Heart left ventricle (tissue), 16 donors: ENCODE results near the gene WSCD2. TPM values are rescaled to one million over a fixed set of nuclear protein-coding genes. Genes with fewer than 3 reads are reported as not detected.

Experiments
- ATAC-seq, 4 donors: fragments of 200-7000 bp; cut with Tn5 transposase; one replicate each; pipeline ENCODE4 v1.9.1; 2020 to 2022; ENCODE audit warnings: moderate library complexity in 4 of 4, mild to moderate bottlenecking in 3 of 4, moderate number of reproducible peaks in 1 of 4
- DNase-seq, 5 donors: peaks; one replicate each; pipeline ENCODE4 v3.0.0-alpha.2; 2020
- H3K27ac ChIP-seq, 12 donors: fragments of 200-600 bp; sonication (generic) in 4 of 12; one replicate each; pipeline versions ENCODE4 v1.5.0 to v1.8.0; 2016 to 2022; ENCODE audit warnings: mild to moderate bottlenecking in 2 of 12
- H3K27me3 ChIP-seq, 9 donors: fragments of 200-600 bp; sonication (generic) in 2 of 9; one replicate each; pipeline versions ENCODE4 v1.5.1 to v1.8.0; 2016 to 2022; ENCODE audit warnings: mild to moderate bottlenecking in 3 of 9
- H3K36me3 ChIP-seq, 9 donors: fragments of 200-600 bp; sonication (generic) in 2 of 9; one replicate each; pipeline versions ENCODE4 v1.5.0 to v1.8.0; 2018 to 2022; ENCODE audit warnings: mild to moderate bottlenecking in 2 of 9
- H3K4me1 ChIP-seq, 12 donors: fragments of 200-600 bp; sonication (generic) in 4 of 12; one replicate each; pipeline versions ENCODE4 v1.5.0 to v1.8.0; 2016 to 2022; ENCODE audit warnings: mild to moderate bottlenecking in 3 of 12
- H3K4me3 ChIP-seq, 12 donors: fragments of 200-600 bp; sonication (generic) in 4 of 12; one replicate each; pipeline versions ENCODE4 v1.5.0 to v1.8.0; 2017 to 2022; ENCODE audit warnings: mild to moderate bottlenecking in 9 of 12, moderate library complexity in 4 of 12
- H3K9me3 ChIP-seq, 12 donors: fragments of 200-600 bp; sonication (generic) in 4 of 12; one replicate each; pipeline versions ENCODE4 v1.5.0 to v1.8.0; 2016 to 2022; ENCODE audit warnings: mild to moderate bottlenecking in 1 of 12
- POLR2A ChIP-seq, 2 donors: fragments of 450-650 bp; IDR thresholded peaks; one replicate each; pipeline ENCODE4 v1.6.1; 2017; ENCODE audit warnings: antibody characterized with exemption in 2 of 2, mild to moderate bottlenecking in 2 of 2, moderate library complexity in 2 of 2
- WGBS, 4 donors: extraction: QIAGEN DNeasy Blood & Tissue Kit in 2 of 4; methylation state at CpG; one replicate each; pipeline versions ENCODE4 v1.1.5 to v1.1.7; 2013 to 2018; 5-methylcytosine and 5-hydroxymethylcytosine counted together
- intact Hi-C, 10 donors: fragments of 100-400 bp; cut with DNase I; formaldehyde crosslinking; loops; one replicate each; pipeline versions ENCODE4 v1.11.1 to v1.14.2; 2022
- polyA plus RNA-seq, 2 donors: library from polyadenylated mRNA; stranded (reverse); fragments of 200-250 nt; gene quantifications; one replicate each; pipeline ENCODE4 v1.2.3, GENCODE V29; 2013
- total RNA-seq, 9 donors: library from RNA; depleted of rRNA in 2 of 9; stranded (reverse); fragments of >200 nt in 2 of 9; fragmentation: NEBNext Ultra II Directional in 3 of 9; extraction: Animal tissue kit (Norgen Biotek cat#: 25700) in 3 of 9; gene quantifications; one replicate each; pipeline versions ENCODE4 v1.1.0 to v1.2.4, GENCODE V29; 2016 to 2023
- TF ChIP-seq, protein P1 (sequence below), 12 donors: fragments of 200-600 bp; sonication (generic) in 4 of 12; IDR thresholded peaks; one replicate each; pipeline versions ENCODE4 v1.5.0 to v1.8.0; 2018 to 2022; ENCODE audit warnings: antibody characterized with exemption in 12 of 12, mild to moderate bottlenecking in 5 of 12
- donor health status: ischemic (EF 13 %, LVEDD 7.1; RV severe dilation, severe dysfunction).
- donor health status: healthy with polysubstance abuse.
- donor health status: DM: no; HTN: yes; CAD: no.
- donor health status: DM: no; HTN: no; CAD: no.
- donor health status: ischemic (EF 25% LVEDD 6.9; RV normal size, moderate dysfunction).
- donor health status: ischemic (EF 25% LVEDD 5.7; RV mildly dilated, moderate dysfunction).
- donor health status: healthy.
- donor health status: DM: yes; HTN: yes; CAD: no.
- donor health status: ischemic (EF 35%, LVEDD 5.7; RV mildly dilated, moderate dysfunction).
- donor health status: nonischemic (EF 11% LVEDD 7.7; RV severe dilation, severe dysfunction).
- donor health status: DM: yes; HTN: yes; CAD: no.
- donor health status: PGD.
- donor health status: ischemic (EF 29% LVEDD 5.4; RV normal size, mild dysfunction).
- donor health status: nonischemic (EF 23%, LVEDD 6.1; RV moderate dilation, normal function).

The WSCD2 gene
- total and polyA plus RNA-seq, 11 donors = 0.07 to 2.5 (median 0.49) TPM; not detected in 3

DNA sequence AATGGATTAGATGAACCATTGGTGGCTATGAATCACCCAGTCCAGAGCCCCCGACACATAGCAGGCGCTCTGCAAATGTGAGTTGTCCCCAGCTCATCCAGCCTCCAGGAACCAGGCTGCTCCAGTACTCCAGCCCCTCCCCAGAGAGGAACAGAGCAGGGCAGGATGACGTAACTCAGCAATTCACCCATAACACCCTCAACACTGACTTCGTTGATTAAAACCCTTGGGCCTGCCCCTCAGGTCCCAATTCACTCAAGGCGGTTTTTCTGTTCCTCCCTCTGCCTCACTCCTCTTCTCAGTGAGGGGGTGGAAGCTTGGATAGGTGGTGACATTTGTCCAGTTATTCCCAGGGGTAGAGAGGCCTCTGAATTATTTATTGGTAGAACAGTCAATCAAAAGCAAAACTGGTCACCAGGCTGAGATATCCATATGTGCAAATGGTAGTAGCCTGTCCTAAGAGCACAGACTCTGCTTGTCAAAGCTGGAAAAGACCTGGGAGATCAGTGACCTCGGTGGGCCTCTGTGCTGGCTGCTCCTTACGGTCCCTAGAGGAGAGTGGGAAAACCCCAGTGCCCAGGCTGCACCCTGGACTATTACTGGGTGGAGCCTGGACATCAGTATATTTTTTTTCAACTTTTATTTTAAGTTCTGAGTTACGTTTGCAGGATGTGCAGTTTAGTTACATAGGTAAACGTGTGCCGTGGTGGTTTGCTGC is 113.1 kb downstream of the WSCD2 start:
- TF ChIP-seq, protein P1, sequence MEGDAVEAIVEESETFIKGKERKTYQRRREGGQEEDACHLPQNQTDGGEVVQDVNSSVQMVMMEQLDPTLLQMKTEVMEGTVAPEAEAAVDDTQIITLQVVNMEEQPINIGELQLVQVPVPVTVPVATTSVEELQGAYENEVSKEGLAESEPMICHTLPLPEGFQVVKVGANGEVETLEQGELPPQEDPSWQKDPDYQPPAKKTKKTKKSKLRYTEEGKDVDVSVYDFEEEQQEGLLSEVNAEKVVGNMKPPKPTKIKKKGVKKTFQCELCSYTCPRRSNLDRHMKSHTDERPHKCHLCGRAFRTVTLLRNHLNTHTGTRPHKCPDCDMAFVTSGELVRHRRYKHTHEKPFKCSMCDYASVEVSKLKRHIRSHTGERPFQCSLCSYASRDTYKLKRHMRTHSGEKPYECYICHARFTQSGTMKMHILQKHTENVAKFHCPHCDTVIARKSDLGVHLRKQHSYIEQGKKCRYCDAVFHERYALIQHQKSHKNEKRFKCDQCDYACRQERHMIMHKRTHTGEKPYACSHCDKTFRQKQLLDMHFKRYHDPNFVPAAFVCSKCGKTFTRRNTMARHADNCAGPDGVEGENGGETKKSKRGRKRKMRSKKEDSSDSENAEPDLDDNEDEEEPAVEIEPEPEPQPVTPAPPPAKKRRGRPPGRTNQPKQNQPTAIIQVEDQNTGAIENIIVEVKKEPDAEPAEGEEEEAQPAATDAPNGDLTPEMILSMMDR (IDR thresholded peaks at IDR 0.05) = no peak
- TF ChIP-seq POLR2A (IDR thresholded peaks at IDR 0.05) = no peak
- Histone ChIP-seq H3K4me1 (no peaks in the 10 kb centered on the region), H3K4me3 (no peak overlapping the region), H3K9me3 (peaks cover 0 to 7% (median 0%) of the 10 kb centered on the region in 12 donors), H3K27ac (no peak overlapping the region), H3K27me3 (peaks cover 0 to 32% (median 6%) of the 10 kb centered on the region in 9 donors), H3K36me3 (no peaks in the 10 kb centered on the region)
- 55 to 63% (median 62%) methylated on average over 10 of the region's 10 CpGs for WGBS, 4 donors
- ATAC-seq (no peak), DNase-seq (no peak)
- intact Hi-C loops = no loop called here

DNA sequence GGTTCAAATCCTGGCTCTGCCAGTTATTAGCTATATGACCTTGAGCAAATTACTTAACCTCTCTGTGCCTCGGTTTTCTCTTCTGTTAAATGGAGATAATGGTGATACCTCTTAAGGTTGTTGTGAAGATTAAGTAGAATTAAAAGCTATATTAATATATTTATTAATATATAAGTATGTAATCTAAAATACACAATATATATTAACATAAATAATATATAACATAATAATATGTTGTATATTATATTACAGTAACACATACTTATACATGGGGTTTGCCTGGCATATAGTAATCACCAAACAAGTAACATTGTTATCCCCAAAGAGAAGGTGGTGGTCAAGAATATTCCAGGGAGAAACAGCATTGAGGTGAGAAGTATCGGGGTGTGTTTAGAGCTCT is 118.0 kb downstream of the WSCD2 start:
- no peak for DNase-seq
- no peak for ATAC-seq
- WGBS, 4 donors = 76 to 80% (median 77%) methylated on average over 2 of the region's 2 CpGs
- TF ChIP-seq POLR2A (IDR thresholded peaks at IDR 0.05) = no peak
- TF ChIP-seq, protein P1 (IDR thresholded peaks at IDR 0.05) = no peak
- Histone ChIP-seq H3K27ac (no peak overlapping the region), H3K36me3 (no peaks in the 10 kb centered on the region), H3K27me3 (peaks cover 0 to 31% (median 5%) of the 10 kb centered on the region in 9 donors), H3K4me1 (no peaks in the 10 kb centered on the region), H3K4me3 (no peak overlapping the region), H3K9me3 (no peaks in the 10 kb centered on the region)
- intact Hi-C loops = no loop called here

DNA sequence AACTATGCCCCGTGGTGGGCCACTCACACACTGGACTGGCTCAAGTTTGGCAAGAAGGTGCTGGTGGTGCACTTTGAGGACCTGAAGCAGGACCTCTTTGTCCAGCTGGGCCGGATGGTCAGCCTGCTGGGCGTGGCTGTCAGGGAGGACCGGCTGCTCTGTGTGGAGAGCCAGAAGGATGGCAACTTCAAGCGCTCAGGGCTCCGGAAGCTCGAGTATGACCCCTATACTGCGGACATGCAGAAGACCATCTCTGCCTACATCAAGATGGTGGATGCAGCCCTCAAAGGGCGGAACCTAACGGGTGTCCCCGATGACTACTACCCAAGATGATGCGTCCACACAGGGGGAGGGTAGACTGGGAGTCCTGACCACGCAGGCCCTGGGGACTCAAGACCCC is 118.9 kb downstream of the WSCD2 start:
- Histone ChIP-seq H3K4me3 (no peak overlapping the region), H3K4me1 (no peaks in the 10 kb centered on the region), H3K9me3 (no peaks in the 10 kb centered on the region), H3K27me3 (peaks cover 0 to 36% (median 5%) of the 10 kb centered on the region in 9 donors), H3K36me3 (no peaks in the 10 kb centered on the region), H3K27ac (no peak overlapping the region)
- DNase-seq = no peak
- WGBS, 4 donors = 76 to 89% (median 88%) methylated on average over 4 to 13 of the region's 13 CpGs
- no peak for ATAC-seq
- TF ChIP-seq, protein P1 (IDR thresholded peaks at IDR 0.05) = no peak
- no peak for TF ChIP-seq POLR2A (IDR thresholded peaks at IDR 0.05)
- intact Hi-C loops = no loop called here

DNA sequence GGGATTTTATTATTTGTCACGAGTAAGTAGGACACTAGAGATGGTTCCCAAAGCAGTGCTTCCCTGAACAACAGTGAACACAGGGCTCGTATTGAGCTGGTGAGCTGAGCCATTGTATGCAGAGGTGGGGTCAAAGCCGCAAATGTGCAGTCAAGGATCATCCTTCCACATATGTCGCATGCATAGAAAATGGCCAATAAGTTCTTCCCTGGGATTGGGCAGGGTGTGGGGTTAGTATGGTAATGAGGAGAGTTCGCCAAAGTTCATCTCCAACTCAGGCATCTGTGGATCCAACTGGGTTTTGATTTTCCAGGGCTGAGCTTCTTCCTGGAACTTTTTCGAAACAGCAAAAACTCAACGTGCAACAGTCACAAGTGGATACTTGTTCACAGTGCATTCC is 123.4 kb downstream of the WSCD2 start:
- ATAC-seq (no peak), DNase-seq (no peak)
- Histone ChIP-seq H3K4me1 (no peaks in the 10 kb centered on the region), H3K36me3 (no peaks in the 10 kb centered on the region), H3K27me3 (peaks cover 0 to 33% (median 5%) of the 10 kb centered on the region in 9 donors), H3K4me3 (no peak overlapping the region), H3K9me3 (no peaks in the 10 kb centered on the region), H3K27ac (no peak overlapping the region)
- WGBS, 4 donors = 85 to 90% (median 87%) methylated on average over 6 to 7 of the region's 7 CpGs
- intact Hi-C loops = no loop called here
- TF ChIP-seq, protein P1 (IDR thresholded peaks at IDR 0.05) = no peak
- no peak for TF ChIP-seq POLR2A (IDR thresholded peaks at IDR 0.05)
